HepG2 (cell line): ENCODE results near the gene PLK4. TPM values are rescaled to one million over a fixed set of nuclear protein-coding genes. Genes with fewer than 3 reads are reported as not detected.

ENCODE experiments used
- CEBPB ChIP-seq: IDR thresholded peaks from 2 replicates; pipeline ENCODE4 v1.6.1; 2011; ENCODE audit warnings: low read depth, low read length, improper control_type of control experiment, borderline replicate concordance
- CREM ChIP-seq, 2 experiments: sonication (generic) in 1 of 2; formaldehyde crosslinking in 1 of 2; IDR thresholded peaks; 2 replicates each; pipeline versions ENCODE4 v1.4.0 to v1.6.1; 2016 to 2020; ENCODE audit warnings: antibody characterized with exemption in 1 of 2, mild to moderate bottlenecking in 1 of 2, missing genetic modification reagents in 1 of 2
- ELF4 ChIP-seq: sonication (generic); formaldehyde crosslinking; IDR thresholded peaks from 2 replicates; pipeline ENCODE4 v1.5.0; 2020; ENCODE audit warnings: missing genetic modification reagents, mild to moderate bottlenecking, moderate library complexity, borderline replicate concordance
- FOSL2 ChIP-seq: sonication (generic); formaldehyde crosslinking; IDR thresholded peaks from 2 replicates; pipeline ENCODE4 v1.4.0; 2020; ENCODE audit warnings: missing genetic modification reagents
- HDAC2 ChIP-seq: sonication (generic); formaldehyde crosslinking; IDR thresholded peaks from 2 replicates; pipeline ENCODE4 v1.4.0; 2020; ENCODE audit warnings: missing genetic modification reagents
- KAT8 ChIP-seq: IDR thresholded peaks from 2 replicates; pipeline ENCODE4 v1.6.1; 2016; ENCODE audit warnings: missing genetic modification reagents, missing compliant biosample characterization
- MIXL1 ChIP-seq: IDR thresholded peaks from 2 replicates; pipeline ENCODE4 v1.6.1; 2016
- PREB ChIP-seq: sonication (generic); formaldehyde crosslinking; IDR thresholded peaks from 2 replicates; pipeline ENCODE4 v1.4.0; 2020; ENCODE audit warnings: missing genetic modification reagents
- RFXANK ChIP-seq: IDR thresholded peaks from 2 replicates; pipeline ENCODE4 v1.6.1; 2016
- RNF2 ChIP-seq: fragments of 450-650 bp; conservative IDR thresholded peaks from 2 replicates; pipeline ENCODE4 v1.6.1; 2016; ENCODE audit warnings: low read depth
- TBX2 ChIP-seq: sonication (generic); formaldehyde crosslinking; IDR thresholded peaks from 2 replicates; pipeline ENCODE4 v1.5.0; 2020; ENCODE audit warnings: missing genetic modification reagents, mild to moderate bottlenecking, borderline replicate concordance
- THAP11 ChIP-seq: IDR thresholded peaks from 2 replicates; pipeline ENCODE4 v1.6.1; 2016; ENCODE audit warnings: missing biosample characterization, missing genetic modification reagents
- TMF1 ChIP-seq: sonication (generic); formaldehyde crosslinking; IDR thresholded peaks from 2 replicates; pipeline ENCODE4 v1.8.1; 2022; ENCODE audit warnings: low read depth, missing genetic modification reagents
- ZNF256 ChIP-seq: sonication (generic); formaldehyde crosslinking; conservative IDR thresholded peaks from 2 replicates; pipeline ENCODE4 v1.4.0; 2020; ENCODE audit warnings: missing genetic modification reagents
- ZNF329 ChIP-seq: sonication (generic); formaldehyde crosslinking; IDR thresholded peaks from 2 replicates; pipeline ENCODE4 v1.9.0; 2021; ENCODE audit warnings: low read depth, mild to moderate bottlenecking, missing genetic modification reagents
- ZNF333 ChIP-seq: sonication (generic); formaldehyde crosslinking; IDR thresholded peaks from 2 replicates; pipeline ENCODE4 v1.4.0; 2020; ENCODE audit warnings: mild to moderate bottlenecking, missing genetic modification reagents, borderline replicate concordance
- ZNF350 ChIP-seq: sonication (generic); formaldehyde crosslinking; IDR thresholded peaks from 2 replicates; pipeline ENCODE4 v1.4.0; 2020; ENCODE audit warnings: mild to moderate bottlenecking, low read depth, missing genetic modification reagents, borderline replicate concordance
- ZNF549 ChIP-seq: sonication (generic); formaldehyde crosslinking; IDR thresholded peaks from 2 replicates; pipeline ENCODE4 v1.5.0; 2020; ENCODE audit warnings: missing genetic modification reagents
- ZNF607 ChIP-seq: sonication (generic); formaldehyde crosslinking; IDR thresholded peaks from 2 replicates; pipeline ENCODE4 v1.5.1; 2020; ENCODE audit warnings: missing genetic modification reagents, mild to moderate bottlenecking, borderline replicate concordance
- ZNF792 ChIP-seq: IDR thresholded peaks from 2 replicates; pipeline ENCODE4 v1.6.1; 2016
- ZSCAN12 ChIP-seq: sonication (generic); formaldehyde crosslinking; IDR thresholded peaks from 2 replicates; pipeline ENCODE4 v1.9.0; 2021; ENCODE audit warnings: mild to moderate bottlenecking, missing genetic modification reagents
- polyA plus RNA-seq, 8 experiments: library from polyadenylated mRNA; depleted of rRNA in 3 of 8; stranded (reverse) in 7 of 8; unstranded in 1 of 8; fragments of >200 nt; fragmentation: Illumina TruSeq in 4 of 8; extraction: Trizol in 4 of 8; gene quantifications; 2 replicates each; pipeline versions ENCODE4 v1.2.1 to v1.2.3, GENCODE V29; 2011 to 2016; ENCODE audit warnings: low read depth in 4 of 8, missing spikeins in 1 of 8, mixed read lengths in 1 of 8; ENCODE audit not compliant: insufficient read depth in 1 of 8
- total RNA-seq, 5 experiments: library from RNA; depleted of rRNA; stranded (reverse); fragments of >200 nt; fragmentation: Illumina TruSeq; extraction: Trizol; gene quantifications; 2 replicates each; pipeline ENCODE4 v1.2.3, GENCODE V29; 2016; ENCODE audit warnings: low read depth in 1 of 5
- TF ChIP-seq, protein P1 (sequence below): sonication (generic); formaldehyde crosslinking; IDR thresholded peaks from 2 replicates; pipeline ENCODE4 v1.5.0; 2020; ENCODE audit warnings: mild to moderate bottlenecking, missing genetic modification reagents
- TF ChIP-seq, protein P2 (sequence below): sonication (generic); formaldehyde crosslinking; IDR thresholded peaks from 2 replicates; pipeline ENCODE4 v1.4.0; 2020; ENCODE audit warnings: missing genetic modification reagents
- TF ChIP-seq, protein P3 (sequence below): IDR thresholded peaks from 2 replicates; pipeline ENCODE4 v1.6.1; 2018; ENCODE audit warnings: missing genetic modification reagents, mild to moderate bottlenecking, missing compliant biosample characterization

The PLK4 gene
- total and polyA plus RNA-seq, 2 of the 13 experiments (the other 11 are each of a cell fraction or from before 2014, with no cell fraction given), result 22.4 to 46.1 TPM

DNA sequence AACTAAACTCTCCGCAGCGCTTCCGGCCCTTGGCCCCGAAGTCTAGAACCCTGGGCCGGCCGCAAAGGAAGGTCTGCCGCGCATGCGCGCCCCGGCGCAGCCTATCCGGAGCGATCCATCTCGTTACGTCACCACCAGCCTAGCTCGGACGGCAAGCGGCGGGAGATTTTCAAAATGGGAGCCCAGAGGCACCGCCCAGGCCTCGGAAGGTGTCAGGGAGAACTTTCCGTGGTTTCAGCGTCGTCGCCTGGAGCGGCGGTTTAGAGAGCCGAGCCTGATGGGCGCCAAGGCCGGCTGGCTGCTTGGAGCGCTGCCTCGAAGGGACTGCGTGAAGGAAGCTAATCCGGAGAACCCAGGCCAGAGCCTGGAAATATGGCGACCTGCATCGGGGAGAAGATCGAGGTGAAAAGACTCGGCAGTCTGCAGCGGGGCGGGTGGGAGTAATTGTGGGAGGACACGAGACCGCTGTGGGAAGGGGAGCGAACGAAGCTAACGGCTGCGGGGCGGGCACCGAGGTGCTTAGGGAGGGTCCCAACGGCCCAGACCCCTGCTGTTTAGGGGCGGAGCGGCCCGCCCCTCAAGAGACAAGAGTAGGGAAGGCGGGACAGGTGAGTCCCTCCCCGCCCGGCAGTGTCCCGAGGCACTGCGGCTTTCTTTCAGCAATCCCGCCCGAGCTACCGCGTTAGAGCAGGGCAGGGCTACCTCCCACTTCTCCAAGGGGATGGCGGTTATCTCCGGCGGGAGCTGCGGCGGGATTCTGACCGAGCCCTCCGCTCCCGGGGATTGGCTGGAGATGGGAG, at the start of gene PLK4 (continued):
- no peak for TF ChIP-seq ZNF607 (CRISPR knock-in tag)
- no peak for TF ChIP-seq RNF2
- peak; percentile 35; the same call in 1 of the 2 replicates for TF ChIP-seq FOSL2 (CRISPR knock-in tag)
- TF ChIP-seq ZNF333, result 0 out of 2 replicates have a peak, but pooled peaks have one; percentile 90
- peak; percentile 56; the same call in 1 of the 2 replicates for TF ChIP-seq CEBPB
- peak; percentile 86 for TF ChIP-seq CREM (IDR thresholded peaks at IDR 0.05)
- TF ChIP-seq CREM (CRISPR knock-in tag; IDR thresholded peaks at IDR 0.05), result no peak; the same call in 1 of the 2 replicates
- peak; percentile 83 for TF ChIP-seq TMF1 (CRISPR knock-in tag)
- TF ChIP-seq, protein P1, sequence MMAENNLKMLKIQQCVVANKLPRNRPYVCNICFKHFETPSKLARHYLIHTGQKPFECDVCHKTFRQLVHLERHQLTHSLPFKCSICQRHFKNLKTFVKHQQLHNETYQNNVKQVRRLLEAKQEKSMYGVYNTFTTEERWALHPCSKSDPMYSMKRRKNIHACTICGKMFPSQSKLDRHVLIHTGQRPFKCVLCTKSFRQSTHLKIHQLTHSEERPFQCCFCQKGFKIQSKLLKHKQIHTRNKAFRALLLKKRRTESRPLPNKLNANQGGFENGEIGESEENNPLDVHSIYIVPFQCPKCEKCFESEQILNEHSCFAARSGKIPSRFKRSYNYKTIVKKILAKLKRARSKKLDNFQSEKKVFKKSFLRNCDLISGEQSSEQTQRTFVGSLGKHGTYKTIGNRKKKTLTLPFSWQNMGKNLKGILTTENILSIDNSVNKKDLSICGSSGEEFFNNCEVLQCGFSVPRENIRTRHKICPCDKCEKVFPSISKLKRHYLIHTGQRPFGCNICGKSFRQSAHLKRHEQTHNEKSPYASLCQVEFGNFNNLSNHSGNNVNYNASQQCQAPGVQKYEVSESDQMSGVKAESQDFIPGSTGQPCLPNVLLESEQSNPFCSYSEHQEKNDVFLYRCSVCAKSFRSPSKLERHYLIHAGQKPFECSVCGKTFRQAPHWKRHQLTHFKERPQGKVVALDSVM (CRISPR knock-in tag), result 0 out of 2 replicates have a peak, but pooled peaks have one; percentile 32
- TF ChIP-seq THAP11, result 0 out of 2 replicates have a peak, but pooled peaks have one; percentile 5
- peak; percentile 65 for TF ChIP-seq TBX2 (CRISPR knock-in tag)
- TF ChIP-seq, protein P2, sequence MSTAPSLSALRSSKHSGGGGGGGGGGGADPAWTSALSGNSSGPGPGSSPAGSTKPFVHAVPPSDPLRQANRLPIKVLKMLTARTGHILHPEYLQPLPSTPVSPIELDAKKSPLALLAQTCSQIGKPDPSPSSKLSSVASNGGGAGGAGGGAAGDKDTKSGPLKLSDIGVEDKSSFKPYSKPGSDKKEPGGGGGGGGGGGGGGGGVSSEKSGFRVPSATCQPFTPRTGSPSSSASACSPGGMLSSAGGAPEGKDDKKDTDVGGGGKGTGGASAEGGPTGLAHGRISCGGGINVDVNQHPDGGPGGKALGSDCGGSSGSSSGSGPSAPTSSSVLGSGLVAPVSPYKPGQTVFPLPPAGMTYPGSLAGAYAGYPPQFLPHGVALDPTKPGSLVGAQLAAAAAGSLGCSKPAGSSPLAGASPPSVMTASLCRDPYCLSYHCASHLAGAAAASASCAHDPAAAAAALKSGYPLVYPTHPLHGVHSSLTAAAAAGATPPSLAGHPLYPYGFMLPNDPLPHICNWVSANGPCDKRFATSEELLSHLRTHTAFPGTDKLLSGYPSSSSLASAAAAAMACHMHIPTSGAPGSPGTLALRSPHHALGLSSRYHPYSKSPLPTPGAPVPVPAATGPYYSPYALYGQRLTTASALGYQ (CRISPR knock-in tag), result 0 out of 2 replicates have a peak, but pooled peaks have one; percentile 35
- TF ChIP-seq ZNF329 (CRISPR knock-in tag), result 0 out of 2 replicates have a peak, but pooled peaks have one; percentile 49
- no peak for TF ChIP-seq ZSCAN12
- TF ChIP-seq ZNF549 (CRISPR knock-in tag), result no peak
- TF ChIP-seq ZNF256 (CRISPR knock-in tag), result no peak
- TF ChIP-seq RFXANK (CRISPR knock-in tag), result peak; percentile 91; the same call in 1 of the 2 replicates
- TF ChIP-seq PREB (CRISPR knock-in tag), result no peak; the same call in 1 of the 2 replicates
- TF ChIP-seq MIXL1 (CRISPR knock-in tag), result peak; percentile 7; the same call in 1 of the 2 replicates
- TF ChIP-seq ZNF350, result peak; percentile 59; the same call in 1 of the 2 replicates
- peak; percentile 75; the same call in 1 of the 2 replicates for TF ChIP-seq ELF4 (CRISPR knock-in tag)
- TF ChIP-seq HDAC2 (CRISPR knock-in tag), result peak; percentile 54; the same call in 1 of the 2 replicates
- peak; percentile 91; the same call in 1 of the 2 replicates for TF ChIP-seq KAT8 (CRISPR knock-in tag)
- TF ChIP-seq, protein P3, sequence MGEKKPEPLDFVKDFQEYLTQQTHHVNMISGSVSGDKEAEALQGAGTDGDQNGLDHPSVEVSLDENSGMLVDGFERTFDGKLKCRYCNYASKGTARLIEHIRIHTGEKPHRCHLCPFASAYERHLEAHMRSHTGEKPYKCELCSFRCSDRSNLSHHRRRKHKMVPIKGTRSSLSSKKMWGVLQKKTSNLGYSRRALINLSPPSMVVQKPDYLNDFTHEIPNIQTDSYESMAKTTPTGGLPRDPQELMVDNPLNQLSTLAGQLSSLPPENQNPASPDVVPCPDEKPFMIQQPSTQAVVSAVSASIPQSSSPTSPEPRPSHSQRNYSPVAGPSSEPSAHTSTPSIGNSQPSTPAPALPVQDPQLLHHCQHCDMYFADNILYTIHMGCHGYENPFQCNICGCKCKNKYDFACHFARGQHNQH (CRISPR knock-in tag), result peak; percentile 59; the same call in 1 of the 2 replicates
- TF ChIP-seq ZNF792 (CRISPR knock-in tag), result 0 out of 2 replicates have a peak, but pooled peaks have one; percentile 23
